Vagina (tissue), 2 donors: ENCODE measurements around the gene GTF2IRD2.
"Not testable (repeated sequence)": the region's sequence is repeated elsewhere in the genome, so short reads cannot be mapped to it uniquely, and the experiment has no call there.

Experiments used
- POLR2A ChIP-seq, 2 donors: fragments of 450-650 bp; IDR thresholded peaks; one replicate each; pipeline ENCODE4 v1.6.1; 2017; ENCODE audit warnings: antibody characterized with exemption in 2 of 2, mild to moderate bottlenecking in 2 of 2, moderate library complexity in 2 of 2
- POLR2AphosphoS5 ChIP-seq, 2 donors: sonication (generic); formaldehyde crosslinking; IDR thresholded peaks; one replicate each; pipeline ENCODE4 v1.9.0; 2017; ENCODE audit warnings: antibody characterized with exemption in 2 of 2, mild to moderate bottlenecking in 2 of 2, low read depth in 1 of 2; ENCODE audit not compliant: insufficient read depth in 1 of 2
- TF ChIP-seq, protein P1 (sequence below), 3 experiments: fragments of 450-650 bp in 2 of 3; fragments of 200-600 bp in 1 of 3; sonication (generic) in 1 of 3; IDR thresholded peaks; one replicate each; pipeline ENCODE4 v1.5.1; 2017 to 2019; ENCODE audit warnings: antibody characterized with exemption in 3 of 3, mild to moderate bottlenecking in 2 of 3, moderate library complexity in 2 of 3

DNA sequence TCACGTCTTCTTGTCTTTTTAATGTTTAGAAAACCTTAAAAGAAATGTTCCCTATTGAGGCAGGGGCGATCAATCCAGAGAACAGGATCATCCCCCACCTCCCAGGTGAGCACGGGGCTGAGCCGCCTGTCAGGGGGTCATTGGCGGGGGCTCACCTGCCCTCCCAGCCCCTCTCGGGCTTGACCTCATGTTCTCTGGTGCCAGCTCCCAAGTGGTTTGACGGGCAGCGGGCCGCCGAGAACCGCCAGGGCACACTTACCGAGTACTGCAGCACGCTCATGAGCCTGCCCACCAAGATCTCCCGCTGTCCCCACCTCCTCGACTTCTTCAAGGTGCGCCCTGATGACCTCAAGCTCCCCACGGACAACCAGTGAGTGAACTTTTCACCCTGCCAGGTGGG lies 72.4 kb downstream of the GTF2IRD2 start:
- TF ChIP-seq, protein P1, sequence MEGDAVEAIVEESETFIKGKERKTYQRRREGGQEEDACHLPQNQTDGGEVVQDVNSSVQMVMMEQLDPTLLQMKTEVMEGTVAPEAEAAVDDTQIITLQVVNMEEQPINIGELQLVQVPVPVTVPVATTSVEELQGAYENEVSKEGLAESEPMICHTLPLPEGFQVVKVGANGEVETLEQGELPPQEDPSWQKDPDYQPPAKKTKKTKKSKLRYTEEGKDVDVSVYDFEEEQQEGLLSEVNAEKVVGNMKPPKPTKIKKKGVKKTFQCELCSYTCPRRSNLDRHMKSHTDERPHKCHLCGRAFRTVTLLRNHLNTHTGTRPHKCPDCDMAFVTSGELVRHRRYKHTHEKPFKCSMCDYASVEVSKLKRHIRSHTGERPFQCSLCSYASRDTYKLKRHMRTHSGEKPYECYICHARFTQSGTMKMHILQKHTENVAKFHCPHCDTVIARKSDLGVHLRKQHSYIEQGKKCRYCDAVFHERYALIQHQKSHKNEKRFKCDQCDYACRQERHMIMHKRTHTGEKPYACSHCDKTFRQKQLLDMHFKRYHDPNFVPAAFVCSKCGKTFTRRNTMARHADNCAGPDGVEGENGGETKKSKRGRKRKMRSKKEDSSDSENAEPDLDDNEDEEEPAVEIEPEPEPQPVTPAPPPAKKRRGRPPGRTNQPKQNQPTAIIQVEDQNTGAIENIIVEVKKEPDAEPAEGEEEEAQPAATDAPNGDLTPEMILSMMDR (IDR thresholded peaks at IDR 0.05) = not testable (repeated sequence)
- TF ChIP-seq POLR2AphosphoS5 (IDR thresholded peaks at IDR 0.05; ENCODE audit: insufficient read depth in 1 of 2, low read depth in 1 of 2); POLR2A (IDR thresholded peaks at IDR 0.05): not testable (repeated sequence)
